Measurements from ENCODE around the gene LSM7.

LSM7 gene

GRCh38 chr19:2278459-2279158 is 49.8 kb downstream of the LSM7 start:
- H3K36me3 Mint-ChIP-seq = no peaks in the 10 kb centered on the region
- no peak overlapping the region for H3K4me3 Mint-ChIP-seq
- peaks cover 20% of the 10 kb centered on the region for H3K4me1 Mint-ChIP-seq (ENCODE audit: low read depth)
- no peaks in the 10 kb centered on the region for H3K9me3 Mint-ChIP-seq (ENCODE audit: low read depth)
- no peaks in the 10 kb centered on the region for H3K27me3 Mint-ChIP-seq
- no peak overlapping the region for H3K27ac Mint-ChIP-seq

- Mint-ChIP-seq H3K27me3 (no peaks in the 10 kb centered on the region), H3K4me3 (no peak overlapping the region), H3K9me3 (ENCODE audit: low read depth) (no peaks in the 10 kb centered on the region)
Measured at GRCh38 chr19:2277138-2277537, 51.2 kb downstream of the LSM7 start.

GRCh38 chr19:2276429-2276986 is 51.9 kb downstream of the LSM7 start:
- H3K27ac Mint-ChIP-seq = no peak overlapping the region
- H3K4me1 Mint-ChIP-seq (ENCODE audit: low read depth) = peaks cover 24% of the 10 kb centered on the region
- H3K9me3 Mint-ChIP-seq (ENCODE audit: low read depth) = no peaks in the 10 kb centered on the region
- H3K27me3 Mint-ChIP-seq = no peaks in the 10 kb centered on the region
- H3K36me3 Mint-ChIP-seq = no peaks in the 10 kb centered on the region
- no peak overlapping the region for H3K4me3 Mint-ChIP-seq

More at GRCh38 chr19:2277138-2277537, 51.2 kb downstream of the LSM7 start:
- H3K36me3 Mint-ChIP-seq = no peaks in the 10 kb centered on the region
- H3K4me1 Mint-ChIP-seq (ENCODE audit: low read depth) = peaks cover 22% of the 10 kb centered on the region
- no peak overlapping the region for H3K27ac Mint-ChIP-seq

- no peak overlapping the region for H3K4me3 Mint-ChIP-seq
- no peaks in the 10 kb centered on the region for H3K36me3 Mint-ChIP-seq
- H3K9me3 Mint-ChIP-seq (ENCODE audit: low read depth) = no peaks in the 10 kb centered on the region
- no peaks in the 10 kb centered on the region for H3K27me3 Mint-ChIP-seq
- peaks cover 25% of the 10 kb centered on the region for H3K4me1 Mint-ChIP-seq (ENCODE audit: low read depth)
- H3K27ac Mint-ChIP-seq = no peak overlapping the region
Measured at GRCh38 chr19:2275588-2276428, 52.6 kb downstream of the LSM7 start.

- Mint-ChIP-seq H3K4me3 (peak overlapping the region; percentile 46), H3K27ac (peak overlapping the region; percentile 54), H3K36me3 (no peaks in the 10 kb centered on the region), H3K27me3 (no peaks in the 10 kb centered on the region), H3K4me1 (ENCODE audit: low read depth) (peaks cover 25% of the 10 kb centered on the region), H3K9me3 (ENCODE audit: low read depth) (no peaks in the 10 kb centered on the region)
Measured at GRCh38 chr19:2274931-2275535, 53.4 kb downstream of the LSM7 start.

GRCh38 chr19:2274185-2274711 is 54.1 kb downstream of the LSM7 start:
- H3K27me3 Mint-ChIP-seq = no peaks in the 10 kb centered on the region
- no peaks in the 10 kb centered on the region for H3K9me3 Mint-ChIP-seq (ENCODE audit: low read depth)
- peaks cover 25% of the 10 kb centered on the region for H3K4me1 Mint-ChIP-seq (ENCODE audit: low read depth)
- H3K27ac Mint-ChIP-seq = peak overlapping the region; percentile 80
- peak overlapping the region; percentile 82 for H3K4me3 Mint-ChIP-seq
- no peaks in the 10 kb centered on the region for H3K36me3 Mint-ChIP-seq

- H3K9me3 Mint-ChIP-seq (ENCODE audit: low read depth) = no peaks in the 10 kb centered on the region
- no peaks in the 10 kb centered on the region for H3K36me3 Mint-ChIP-seq
- no peaks in the 10 kb centered on the region for H3K27me3 Mint-ChIP-seq
- H3K4me3 Mint-ChIP-seq = peak overlapping the region; percentile 82
- peak overlapping the region; percentile 80 for H3K27ac Mint-ChIP-seq
- H3K4me1 Mint-ChIP-seq (ENCODE audit: low read depth) = peaks cover 26% of the 10 kb centered on the region
Measured at GRCh38 chr19:2273356-2274184, 54.8 kb downstream of the LSM7 start.
